Lung (tissue), 12 donors: Measurements from ENCODE around the gene KLHL26. TPM values are rescaled to one million over a fixed set of nuclear protein-coding genes. Genes with fewer than 3 reads are reported as not detected.

Experiments
- ATAC-seq: fragments of 200-7000 bp; cut with Tn5 transposase; one replicate; pipeline ENCODE4 v1.9.1; 2020; ENCODE audit warnings: moderate number of reproducible peaks; ENCODE audit not compliant: insufficient read depth, low FRiP score
- DNase-seq, 3 donors: peaks; one replicate each; pipeline ENCODE4 v3.0.0-alpha.2; 2013 to 2017
- H3K27ac ChIP-seq, 2 donors: one replicate each; pipeline ENCODE4 v1.5.1; 2013; ENCODE audit warnings: mild to moderate bottlenecking in 2 of 2, moderate library complexity in 2 of 2, control low read depth in 1 of 2, inconsistent platforms in 1 of 2, low read depth in 1 of 2, low read length in 1 of 2
- H3K27me3 ChIP-seq, 3 donors: one replicate each; pipeline ENCODE4 v1.5.1; 2013; ENCODE audit warnings: low read length in 2 of 3; ENCODE audit not compliant: control insufficient read depth in 3 of 3, insufficient read depth in 3 of 3
- H3K36me3 ChIP-seq, 4 donors: one replicate each; pipeline ENCODE4 v1.5.1; 2013; ENCODE audit warnings: low read length in 4 of 4, mild to moderate bottlenecking in 1 of 4, moderate library complexity in 1 of 4; ENCODE audit not compliant: control insufficient read depth in 4 of 4, insufficient read depth in 4 of 4
- H3K4me1 ChIP-seq, 5 donors: one replicate each; pipeline ENCODE4 v1.5.1; 2013; ENCODE audit warnings: low read length in 5 of 5, mild to moderate bottlenecking in 2 of 5, moderate library complexity in 1 of 5; ENCODE audit not compliant: control insufficient read depth in 5 of 5, insufficient read depth in 5 of 5
- H3K4me3 ChIP-seq: one replicate; pipeline ENCODE4 v1.5.1; 2013; ENCODE audit warnings: mild to moderate bottlenecking, control low read depth, moderate library complexity
- H3K9ac ChIP-seq, 2 donors: one replicate each; pipeline ENCODE4 v1.5.1; 2013; ENCODE audit warnings: low read length in 2 of 2, control low read depth in 1 of 2; ENCODE audit not compliant: insufficient read depth in 1 of 2
- H3K9me3 ChIP-seq, 4 donors: one replicate each; pipeline ENCODE4 v1.5.1; 2013; ENCODE audit warnings: low read length in 3 of 4, mild to moderate bottlenecking in 1 of 4, moderate library complexity in 1 of 4; ENCODE audit not compliant: control insufficient read depth in 4 of 4, insufficient read depth in 3 of 4
- WGBS, 2 donors: extraction: QIAGEN DNeasy Blood & Tissue Kit; methylation state at CpG; one replicate each; pipeline ENCODE4 v1.1.7; 2013; 5-methylcytosine and 5-hydroxymethylcytosine counted together
- polyA plus RNA-seq, 2 donors: library from polyadenylated mRNA; stranded (reverse); fragments of 200-250 nt; gene quantifications; one replicate each; pipeline ENCODE4 v1.2.1, GENCODE V29; 2013
- total RNA-seq, 2 donors: library from RNA; depleted of rRNA in 1 of 2; stranded (reverse); fragments of >200 nt in 1 of 2; gene quantifications; one replicate each; pipeline ENCODE4 v1.2.1, GENCODE V29; 2014 to 2021
- TF ChIP-seq, protein P1 (sequence below): IDR thresholded peaks from 2 replicates; pipeline ENCODE4 v1.5.1; 2012; ENCODE audit warnings: mild to moderate bottlenecking; ENCODE audit errors: control extremely low read depth, extremely low read depth
- donor health status: control.
- donor health status: control.
- donor health status: Bipolar disorder and iron deficiency.
- donor health status: healthy.
- donor health status: DM: yes; HTN: yes; CAD: no.

Gene KLHL26
- total and polyA plus RNA-seq, 4 donors, result 4.1 to 18.0 (median 8.4) TPM

DNA sequence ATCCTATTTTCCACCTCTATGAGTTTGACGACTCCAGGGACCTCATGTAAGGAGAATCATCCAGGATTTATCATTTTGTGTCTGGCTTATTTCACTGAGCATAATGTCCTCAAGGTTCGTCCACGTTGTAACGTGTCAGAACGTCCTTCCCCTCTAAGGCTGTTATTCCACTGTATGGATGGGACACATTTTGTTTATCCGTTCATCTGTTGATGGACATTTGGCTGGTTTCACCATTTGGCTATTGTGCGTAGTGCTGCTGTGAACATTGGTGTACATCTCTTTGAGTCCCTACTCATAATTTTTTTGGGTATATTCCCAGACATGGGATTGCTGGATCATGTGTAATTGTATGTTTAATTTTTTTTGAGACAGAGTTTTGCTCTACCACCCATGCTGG, 68.1 kb downstream of the KLHL26 start:
- Histone ChIP-seq H3K4me3 (no peak overlapping the region), H3K4me1 (peaks cover 0 to 14% (median 3%) of the 10 kb centered on the region in 5 donors), H3K36me3 (no peaks in the 10 kb centered on the region), H3K9ac (no peak overlapping the region), H3K9me3 (no peaks in the 10 kb centered on the region), H3K27me3 (no peaks in the 10 kb centered on the region), H3K27ac (no peak overlapping the region)
- TF ChIP-seq, protein P1, sequence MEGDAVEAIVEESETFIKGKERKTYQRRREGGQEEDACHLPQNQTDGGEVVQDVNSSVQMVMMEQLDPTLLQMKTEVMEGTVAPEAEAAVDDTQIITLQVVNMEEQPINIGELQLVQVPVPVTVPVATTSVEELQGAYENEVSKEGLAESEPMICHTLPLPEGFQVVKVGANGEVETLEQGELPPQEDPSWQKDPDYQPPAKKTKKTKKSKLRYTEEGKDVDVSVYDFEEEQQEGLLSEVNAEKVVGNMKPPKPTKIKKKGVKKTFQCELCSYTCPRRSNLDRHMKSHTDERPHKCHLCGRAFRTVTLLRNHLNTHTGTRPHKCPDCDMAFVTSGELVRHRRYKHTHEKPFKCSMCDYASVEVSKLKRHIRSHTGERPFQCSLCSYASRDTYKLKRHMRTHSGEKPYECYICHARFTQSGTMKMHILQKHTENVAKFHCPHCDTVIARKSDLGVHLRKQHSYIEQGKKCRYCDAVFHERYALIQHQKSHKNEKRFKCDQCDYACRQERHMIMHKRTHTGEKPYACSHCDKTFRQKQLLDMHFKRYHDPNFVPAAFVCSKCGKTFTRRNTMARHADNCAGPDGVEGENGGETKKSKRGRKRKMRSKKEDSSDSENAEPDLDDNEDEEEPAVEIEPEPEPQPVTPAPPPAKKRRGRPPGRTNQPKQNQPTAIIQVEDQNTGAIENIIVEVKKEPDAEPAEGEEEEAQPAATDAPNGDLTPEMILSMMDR, result no peak
- no peak for DNase-seq
- 92% methylated on average over 7 of the region's 7 CpGs for WGBS, 2 donors
- no peak for ATAC-seq

DNA sequence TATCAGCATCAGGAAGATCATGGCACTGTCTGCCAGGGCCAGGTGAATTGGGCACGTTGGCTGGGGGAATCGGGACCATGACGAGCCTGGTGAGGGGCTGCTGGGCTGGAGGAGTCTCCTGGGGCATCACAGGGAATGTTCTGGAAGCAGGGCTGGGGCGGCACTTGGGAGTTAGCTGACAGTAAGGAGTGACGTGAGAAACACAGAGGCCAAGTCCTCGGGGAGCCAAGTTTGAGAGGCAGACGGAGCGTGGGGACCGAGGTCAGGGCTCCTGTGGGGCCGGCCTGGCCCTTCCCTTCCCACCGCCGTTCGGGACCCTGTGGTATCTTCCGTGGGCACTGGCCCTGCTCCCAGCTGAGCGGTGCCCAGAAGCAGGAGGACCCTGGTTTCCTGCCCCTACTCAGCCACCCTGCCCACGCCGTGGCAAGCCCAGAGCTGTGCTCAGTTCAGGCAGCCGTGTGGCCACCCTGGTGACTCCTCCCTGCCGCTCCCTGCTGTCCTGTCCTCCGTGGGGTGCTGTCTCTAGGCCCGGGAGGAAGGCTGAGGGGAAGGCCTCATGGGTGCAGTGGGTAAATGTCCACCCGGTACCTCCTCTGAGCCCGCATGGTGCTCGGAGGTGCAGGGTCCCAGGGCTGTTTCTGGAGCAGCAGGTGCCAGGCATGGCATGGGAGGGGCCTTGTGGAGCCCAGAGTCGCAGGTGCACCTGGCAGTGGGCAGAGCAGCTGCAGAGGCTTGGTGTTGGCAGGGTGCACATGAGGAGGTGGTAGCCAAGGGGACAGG, 71.8 kb downstream of the KLHL26 start:
- Histone ChIP-seq H3K4me1 (peaks cover 0 to 19% (median 7%) of the 10 kb centered on the region in 5 donors), H3K9ac (no peak overlapping the region), H3K9me3 (no peaks in the 10 kb centered on the region), H3K36me3 (peaks cover 0 to 1% (median 0%) of the 10 kb centered on the region in 4 donors), H3K4me3 (no peak overlapping the region), H3K27me3 (no peaks in the 10 kb centered on the region), H3K27ac (no peak overlapping the region)
- no peak for DNase-seq
- ATAC-seq, result no peak
- WGBS, 2 donors, result 79 to 84% methylated on average over 25 of the region's 25 CpGs
- TF ChIP-seq, protein P1, result no peak

DNA sequence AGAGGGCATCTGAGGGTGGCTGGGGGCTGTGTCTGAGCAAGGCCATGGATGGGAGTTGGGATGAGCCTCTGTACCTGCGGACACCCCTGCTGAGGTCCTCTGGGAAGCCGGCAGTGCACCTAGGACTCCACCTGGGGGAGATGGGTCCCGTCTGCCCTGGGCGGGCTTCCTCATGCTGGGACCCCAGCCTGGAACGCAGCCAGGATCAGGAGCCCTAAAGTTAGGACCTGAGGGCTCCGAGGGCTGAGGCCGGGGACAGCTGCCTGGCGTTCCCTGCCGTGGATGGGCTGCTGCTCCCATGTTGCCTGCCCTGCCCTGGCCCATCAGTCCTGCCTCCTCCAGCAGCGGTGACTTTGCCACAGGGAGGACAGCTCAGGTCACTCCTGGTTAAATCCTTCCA, 72.7 kb downstream of the KLHL26 start:
- TF ChIP-seq, protein P1, result no peak
- no peak overlapping the region for H3K9ac ChIP-seq
- peaks cover 0 to 21% (median 7%) of the 10 kb centered on the region in 5 donors for H3K4me1 ChIP-seq
- no peak overlapping the region for H3K4me3 ChIP-seq
- H3K27ac ChIP-seq, result no peak overlapping the region
- no peaks in the 10 kb centered on the region for H3K27me3 ChIP-seq
- H3K9me3 ChIP-seq, result no peaks in the 10 kb centered on the region
- peaks cover 0 to 4% (median 0%) of the 10 kb centered on the region in 4 donors for H3K36me3 ChIP-seq
- DNase-seq (no peak), ATAC-seq (no peak)
- 91 to 95% methylated on average over 9 to 10 of the region's 10 CpGs for WGBS, 2 donors

DNA sequence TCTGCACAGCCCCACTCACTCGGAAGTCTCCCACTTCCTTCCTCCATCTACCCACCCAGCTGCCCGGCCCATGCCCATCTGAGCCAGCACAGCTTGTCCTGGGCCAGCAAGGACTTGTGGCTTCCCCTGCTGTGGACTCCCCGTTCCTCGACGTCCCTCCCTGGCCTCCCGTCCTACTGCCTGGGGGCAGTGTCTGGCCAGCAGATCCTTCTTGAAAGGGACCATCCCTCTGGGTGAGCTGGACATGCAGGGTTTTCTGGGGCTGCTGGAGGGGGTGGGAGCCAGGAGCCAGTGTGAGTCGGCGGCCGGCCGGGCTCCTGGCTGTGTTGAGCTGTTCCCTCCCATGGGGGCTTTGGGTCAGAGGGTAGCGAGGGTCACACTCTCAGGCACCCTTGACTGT, 73.4 kb downstream of the KLHL26 start:
- Histone ChIP-seq H3K4me1 (peaks cover 0 to 21% (median 7%) of the 10 kb centered on the region in 5 donors), H3K27ac (no peak overlapping the region), H3K4me3 (no peak overlapping the region), H3K36me3 (peaks cover 0 to 4% (median 0%) of the 10 kb centered on the region in 4 donors), H3K9ac (no peak overlapping the region), H3K9me3 (no peaks in the 10 kb centered on the region), H3K27me3 (no peaks in the 10 kb centered on the region)
- ATAC-seq (no peak), DNase-seq (no peak)
- TF ChIP-seq, protein P1, result no peak
- WGBS, 2 donors, result 50 to 61% methylated on average over 11 of the region's 11 CpGs
